ENCODE results near the gene RGS17. TPM values are rescaled to one million over a fixed set of nuclear protein-coding genes. Genes with fewer than 3 reads are reported as not detected.

Gene RGS17
- total RNA-seq, 1 donor from 2014 or later, result not detected

- no peaks in the 10 kb centered on the region for H3K27me3 ChIP-seq
- H3K4me3 ChIP-seq, result no peak overlapping the region
- DNase-seq (ENCODE audit: low spot score in 2 of 2), result no peak
- H3K36me3 ChIP-seq, result no peaks in the 10 kb centered on the region
- intact Hi-C loops (cut with DNase I), result no loop called here
- H3K27ac ChIP-seq, result no peak overlapping the region
- no peaks in the 10 kb centered on the region for H3K9me3 ChIP-seq
- TF ChIP-seq CTCF (IDR thresholded peaks at IDR 0.05), result no peak
- H3K4me1 ChIP-seq, result peaks cover 0 to 26% of the 10 kb centered on the region in 2 donors
These were observed 29.6 kb downstream of the RGS17 start for GRCh38 chr6:153101461-153101860.

- Histone ChIP-seq H3K4me3 (peak overlapping the region; percentile 23 to 49), H3K4me1 (peaks cover 0 to 19% of the 10 kb centered on the region in 2 donors), H3K27me3 (no peaks in the 10 kb centered on the region), H3K27ac (peak overlapping the region in 1 of 2 donors; percentile 3), H3K9me3 (no peaks in the 10 kb centered on the region), H3K36me3 (no peaks in the 10 kb centered on the region)
- no peak for DNase-seq (ENCODE audit: low spot score in 2 of 2)
- TF ChIP-seq CTCF (IDR thresholded peaks at IDR 0.05), result no peak
- intact Hi-C loops (cut with DNase I), result no loop called here
These were observed 31.4 kb downstream of the RGS17 start for GRCh38 chr6:153099636-153100035.

- no peak for TF ChIP-seq CTCF (IDR thresholded peaks at IDR 0.05)
- Histone ChIP-seq H3K36me3 (no peaks in the 10 kb centered on the region), H3K27me3 (no peaks in the 10 kb centered on the region), H3K4me1 (peaks cover 0 to 19% of the 10 kb centered on the region in 2 donors), H3K4me3 (no peak overlapping the region), H3K9me3 (no peaks in the 10 kb centered on the region), H3K27ac (peak overlapping the region in 1 of 2 donors; percentile 56)
- intact Hi-C loops (cut with DNase I), result no loop called here
- DNase-seq (ENCODE audit: low spot score in 2 of 2), result no peak
These were observed 34.3 kb downstream of the RGS17 start for GRCh38 chr6:153096792-153097191.

- H3K9me3 ChIP-seq, result no peaks in the 10 kb centered on the region
- no peaks in the 10 kb centered on the region for H3K27me3 ChIP-seq
- no peaks in the 10 kb centered on the region for H3K36me3 ChIP-seq
- DNase-seq (ENCODE audit: low spot score in 2 of 2), result no peak
- H3K27ac ChIP-seq, result peak overlapping the region; percentile 56 to 59
- TF ChIP-seq CTCF (IDR thresholded peaks at IDR 0.05), result no peak
- no peak overlapping the region for H3K4me3 ChIP-seq
- intact Hi-C loops (cut with DNase I), result no loop called here
- peaks cover 0 to 25% of the 10 kb centered on the region in 2 donors for H3K4me1 ChIP-seq
These were observed 35.1 kb downstream of the RGS17 start for GRCh38 chr6:153096031-153096430.

- no peak for DNase-seq (ENCODE audit: low spot score in 2 of 2)
- Histone ChIP-seq H3K9me3 (no peaks in the 10 kb centered on the region), H3K27me3 (no peaks in the 10 kb centered on the region), H3K27ac (peak overlapping the region; percentile 49 to 70), H3K4me3 (peak overlapping the region; percentile 8 to 48), H3K4me1 (peaks cover 5 to 37% of the 10 kb centered on the region in 2 donors), H3K36me3 (no peaks in the 10 kb centered on the region)
- TF ChIP-seq CTCF (IDR thresholded peaks at IDR 0.05), result no peak
- intact Hi-C loops (cut with DNase I), result no loop called here
These were observed 38.7 kb downstream of the RGS17 start for GRCh38 chr6:153092082-153093013.
